Liver (tissue), 9 donors: ENCODE measurements around the gene SMC4. TPM values are rescaled to one million over a fixed set of nuclear protein-coding genes. Genes with fewer than 3 reads are reported as not detected.

Experiments used
- DNase-seq: peaks from one replicate; pipeline ENCODE4 v3.0.0-alpha.2; 2017; ENCODE audit warnings: low spot score
- H3K27ac ChIP-seq, 2 donors: one replicate each; pipeline ENCODE4 v1.7.0; 2013; ENCODE audit warnings: inconsistent platforms in 2 of 2, low read length in 2 of 2, control low read depth in 1 of 2, low read depth in 1 of 2, mild to moderate bottlenecking in 1 of 2
- H3K27me3 ChIP-seq, 4 donors: one replicate each; pipeline versions ENCODE4 v1.6.1 to v1.7.0; 2013; ENCODE audit warnings: low read length in 3 of 4, inconsistent platforms in 1 of 4, mild to moderate bottlenecking in 1 of 4, moderate library complexity in 1 of 4; ENCODE audit not compliant: control insufficient read depth in 4 of 4, insufficient read depth in 4 of 4
- H3K36me3 ChIP-seq, 4 donors: one replicate each; pipeline versions ENCODE4 v1.6.1 to v1.7.0; 2013; ENCODE audit warnings: low read length in 3 of 4, mild to moderate bottlenecking in 3 of 4, low read depth in 1 of 4, moderate library complexity in 1 of 4; ENCODE audit not compliant: control insufficient read depth in 4 of 4, insufficient read depth in 3 of 4
- H3K4me1 ChIP-seq, 4 donors: one replicate each; pipeline versions ENCODE4 v1.6.1 to v1.7.0; 2013; ENCODE audit warnings: low read length in 3 of 4, mild to moderate bottlenecking in 3 of 4, moderate library complexity in 1 of 4; ENCODE audit not compliant: control insufficient read depth in 4 of 4, insufficient read depth in 4 of 4
- H3K4me3 ChIP-seq, 3 donors: one replicate each; pipeline versions ENCODE4 v1.6.1 to v1.7.0; 2013; ENCODE audit warnings: low read length in 3 of 3, control low read depth in 1 of 3, low read depth in 1 of 3, mild to moderate bottlenecking in 1 of 3
- H3K9ac ChIP-seq, 2 donors: one replicate each; pipeline ENCODE4 v1.7.0; 2013; ENCODE audit warnings: low read length in 2 of 2, mild to moderate bottlenecking in 2 of 2, moderate library complexity in 2 of 2, control low read depth in 1 of 2, low read depth in 1 of 2
- H3K9me3 ChIP-seq, 4 donors: one replicate each; pipeline versions ENCODE4 v1.6.1 to v1.7.0; 2013; ENCODE audit warnings: low read length in 3 of 4; ENCODE audit not compliant: control insufficient read depth in 4 of 4
- ATF3 ChIP-seq: IDR thresholded peaks from 2 replicates; pipeline ENCODE4 v1.6.1; 2016; ENCODE audit warnings: antibody characterized with exemption
- CTCF ChIP-seq: fragments of 150-350 bp; IDR thresholded peaks from 2 replicates; pipeline ENCODE4 v1.5.1; 2017; ENCODE audit warnings: improper control_type of control experiment, low read depth, low read length; ENCODE audit not compliant: missing input control
- EGR1 ChIP-seq, 2 donors: IDR thresholded peaks; 2 replicates each; pipeline ENCODE4 v1.6.1; 2016 to 2018; ENCODE audit warnings: antibody characterized with exemption in 2 of 2, low read depth in 2 of 2
- FOXA1 ChIP-seq: IDR thresholded peaks from 2 replicates; pipeline ENCODE4 v1.6.1; 2016; ENCODE audit warnings: antibody characterized with exemption
- FOXA2 ChIP-seq: IDR thresholded peaks from 2 replicates; pipeline ENCODE4 v1.6.1; 2016; ENCODE audit warnings: antibody characterized with exemption
- GABPA ChIP-seq, 2 donors: IDR thresholded peaks in 1 of 2; conservative IDR thresholded peaks in 1 of 2; 2 replicates each; pipeline ENCODE4 v1.6.1; 2016; ENCODE audit warnings: antibody characterized with exemption in 2 of 2, mild to moderate bottlenecking in 1 of 2, moderate library complexity in 1 of 2
- HNF4A ChIP-seq, 2 donors: conservative IDR thresholded peaks; 2 replicates each; pipeline ENCODE4 v1.6.1; 2016; ENCODE audit warnings: antibody characterized with exemption in 2 of 2, mild to moderate bottlenecking in 2 of 2
- HNF4G ChIP-seq: IDR thresholded peaks from 2 replicates; pipeline ENCODE4 v1.6.1; 2016; ENCODE audit warnings: antibody characterized with exemption
- JUND ChIP-seq, 2 donors: IDR thresholded peaks; 2 replicates each; pipeline ENCODE4 v1.6.1; 2016; ENCODE audit warnings: antibody characterized with exemption in 2 of 2
- MAX ChIP-seq: IDR thresholded peaks from 2 replicates; pipeline ENCODE4 v1.6.1; 2016; ENCODE audit warnings: antibody characterized with exemption
- NR2F2 ChIP-seq: IDR thresholded peaks from 2 replicates; pipeline ENCODE4 v1.6.1; 2016; ENCODE audit warnings: antibody characterized with exemption
- RAD21 ChIP-seq, 2 donors: IDR thresholded peaks; 2 replicates each; pipeline ENCODE4 v1.6.1; 2016; ENCODE audit warnings: antibody characterized with exemption in 2 of 2, mild to moderate bottlenecking in 2 of 2
- REST ChIP-seq: IDR thresholded peaks from 2 replicates; pipeline ENCODE4 v1.6.1; 2016; ENCODE audit warnings: antibody characterized with exemption, mild to moderate bottlenecking
- RXRA ChIP-seq, 2 donors: IDR thresholded peaks; 2 replicates each; pipeline ENCODE4 v1.6.1; 2017 to 2018; ENCODE audit warnings: antibody characterized with exemption in 2 of 2, mild to moderate bottlenecking in 1 of 2
- SP1 ChIP-seq: IDR thresholded peaks from 2 replicates; pipeline ENCODE4 v1.6.1; 2018; ENCODE audit warnings: antibody characterized with exemption, mild to moderate bottlenecking
- TAF1 ChIP-seq: conservative IDR thresholded peaks from 2 replicates; pipeline ENCODE4 v1.6.1; 2016; ENCODE audit warnings: antibody characterized with exemption, mild to moderate bottlenecking
- YY1 ChIP-seq: IDR thresholded peaks from 2 replicates; pipeline ENCODE4 v1.6.1; 2016; ENCODE audit warnings: antibody characterized with exemption, mild to moderate bottlenecking
- ZBTB33 ChIP-seq: IDR thresholded peaks from 2 replicates; pipeline ENCODE4 v1.6.1; 2016; ENCODE audit warnings: antibody characterized with exemption
- WGBS: extraction: QIAGEN DNeasy Blood & Tissue Kit; methylation state at CpG from one replicate; pipeline ENCODE4 v1.1.7; 2013; 5-methylcytosine and 5-hydroxymethylcytosine counted together
- polyA plus RNA-seq, 2 donors: library from polyadenylated mRNA; stranded (reverse) in 1 of 2; unstranded in 1 of 2; fragments of 200-250 nt in 1 of 2; fragments of >200 nt in 1 of 2; fragmentation: Nextera tagmentation in 1 of 2; extraction: Ambion mirVana in 1 of 2; gene quantifications; one replicate each; pipeline versions ENCODE4 v1.2.1 to v1.2.3, GENCODE V29; 2013 to 2015
- total RNA-seq, 2 donors: library from RNA; depleted of rRNA; stranded (reverse); fragments of >200 nt; gene quantifications; one replicate each; pipeline ENCODE4 v1.2.3, GENCODE V29; 2014
- donor health status: healthy.
- donor health status: healthy.
- donor health status: healthy.
- donor health status: healthy.
- donor health status: healthy.

The SMC4 gene
- total and polyA plus RNA-seq, 4 donors = 6.7 to 161 (median 17.1) TPM

- 97% methylated on average over 1 of the region's 1 CpG for WGBS
- TF ChIP-seq RXRA (IDR thresholded peaks at IDR 0.05) (no peak), MAX (no peak), ZBTB33 (no peak), HNF4A (conservative IDR thresholded peaks at IDR 0.05) (no peak), CTCF (no peak), JUND (IDR thresholded peaks at IDR 0.05) (no peak), FOXA1 (no peak), REST (no peak), SP1 (no peak), HNF4G (no peak), EGR1 (IDR thresholded peaks at IDR 0.05; ENCODE audit: low read depth in 2 of 2) (no peak), GABPA (IDR thresholded peaks at IDR 0.05 in 1 of 2, conservative IDR thresholded peaks at IDR 0.05 in 1 of 2) (no peak), FOXA2 (no peak), TAF1 (no peak), YY1 (no peak), NR2F2 (no peak), RAD21 (IDR thresholded peaks at IDR 0.05) (no peak), ATF3 (no peak)
- DNase-seq = no peak
Observed at GRCh38 chr3:160444411-160444810, 45.0 kb downstream of the SMC4 start.

More at GRCh38 chr3:160444411-160444810, 45.0 kb downstream of the SMC4 start:
- no peaks in the 10 kb centered on the region for H3K9me3 ChIP-seq
- no peak overlapping the region for H3K9ac ChIP-seq
- no peaks in the 10 kb centered on the region for H3K36me3 ChIP-seq
- H3K4me3 ChIP-seq = no peak overlapping the region
- no peak overlapping the region for H3K27ac ChIP-seq
- H3K4me1 ChIP-seq = peaks cover 0 to 2% (median 2%) of the 10 kb centered on the region in 4 donors
- H3K27me3 ChIP-seq = peaks cover 0 to under 1% (median 0%) of the 10 kb centered on the region in 4 donors
